Measurements from ENCODE around the gene COL11A1. TPM values are rescaled to one million over a fixed set of nuclear protein-coding genes. Genes with fewer than 3 reads are reported as not detected.

Gene COL11A1
- total RNA-seq, 1 donor from 2014 or later, result 0.76 TPM

DNA sequence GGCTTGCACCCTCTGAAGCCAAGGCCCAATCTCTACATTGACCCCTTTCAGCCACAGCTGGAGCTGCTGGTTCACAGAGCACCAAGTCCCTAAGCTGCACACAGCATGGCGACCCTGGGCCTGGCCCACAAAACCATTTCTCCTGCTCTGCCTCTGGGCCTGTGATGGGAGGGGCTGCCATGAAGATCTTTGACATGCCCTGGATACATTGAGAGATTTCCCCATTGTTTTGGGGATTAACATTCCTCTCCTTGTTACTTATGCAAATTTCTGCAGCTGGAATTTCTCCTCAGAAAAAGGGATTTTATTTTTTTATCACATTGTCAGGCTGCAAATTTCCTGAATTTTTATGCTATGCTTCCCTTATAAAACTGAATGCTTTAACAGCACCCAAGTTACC lies 235.8 kb downstream of the COL11A1 start:
- no peak overlapping the region for H3K4me3 Mint-ChIP-seq (ENCODE audit: unreplicated experiment)
- H3K36me3 Mint-ChIP-seq (ENCODE audit: unreplicated experiment), result peaks cover 4% of the 10 kb centered on the region
- H3K27me3 Mint-ChIP-seq (ENCODE audit: unreplicated experiment), result no peaks in the 10 kb centered on the region
- no peaks in the 10 kb centered on the region for H3K9me3 Mint-ChIP-seq (ENCODE audit: unreplicated experiment)
- no peak for DNase-seq
- no peak overlapping the region for H3K27ac Mint-ChIP-seq (ENCODE audit: unreplicated experiment)
- H3K4me1 Mint-ChIP-seq (ENCODE audit: low read depth, unreplicated experiment), result no peaks in the 10 kb centered on the region
- TF ChIP-seq, protein P1, sequence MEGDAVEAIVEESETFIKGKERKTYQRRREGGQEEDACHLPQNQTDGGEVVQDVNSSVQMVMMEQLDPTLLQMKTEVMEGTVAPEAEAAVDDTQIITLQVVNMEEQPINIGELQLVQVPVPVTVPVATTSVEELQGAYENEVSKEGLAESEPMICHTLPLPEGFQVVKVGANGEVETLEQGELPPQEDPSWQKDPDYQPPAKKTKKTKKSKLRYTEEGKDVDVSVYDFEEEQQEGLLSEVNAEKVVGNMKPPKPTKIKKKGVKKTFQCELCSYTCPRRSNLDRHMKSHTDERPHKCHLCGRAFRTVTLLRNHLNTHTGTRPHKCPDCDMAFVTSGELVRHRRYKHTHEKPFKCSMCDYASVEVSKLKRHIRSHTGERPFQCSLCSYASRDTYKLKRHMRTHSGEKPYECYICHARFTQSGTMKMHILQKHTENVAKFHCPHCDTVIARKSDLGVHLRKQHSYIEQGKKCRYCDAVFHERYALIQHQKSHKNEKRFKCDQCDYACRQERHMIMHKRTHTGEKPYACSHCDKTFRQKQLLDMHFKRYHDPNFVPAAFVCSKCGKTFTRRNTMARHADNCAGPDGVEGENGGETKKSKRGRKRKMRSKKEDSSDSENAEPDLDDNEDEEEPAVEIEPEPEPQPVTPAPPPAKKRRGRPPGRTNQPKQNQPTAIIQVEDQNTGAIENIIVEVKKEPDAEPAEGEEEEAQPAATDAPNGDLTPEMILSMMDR (IDR thresholded peaks at IDR 0.05; ENCODE audit: partially characterized antibody, unreplicated experiment), result no peak

DNA sequence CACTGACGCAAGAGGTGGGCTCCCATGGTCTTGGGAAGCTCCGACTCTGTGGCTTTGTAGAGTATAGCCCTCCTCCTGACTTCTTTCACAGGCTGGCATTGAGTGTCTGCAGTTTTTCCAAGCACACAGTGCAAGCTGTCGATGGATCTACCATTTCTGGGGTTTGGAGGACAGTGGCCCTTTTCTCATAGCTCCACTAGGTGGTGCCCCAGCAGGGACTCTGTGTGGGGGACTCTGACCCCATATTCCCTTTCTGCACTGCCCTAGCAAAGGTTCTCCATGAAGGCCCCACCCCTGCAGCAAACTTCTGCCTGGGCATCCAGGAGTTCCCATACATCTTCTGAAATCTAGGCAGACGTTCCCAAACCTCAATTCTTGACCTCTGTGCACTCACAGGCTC lies 236.2 kb downstream of the COL11A1 start:
- no peak overlapping the region for H3K27ac Mint-ChIP-seq (ENCODE audit: unreplicated experiment)
- H3K4me3 Mint-ChIP-seq (ENCODE audit: unreplicated experiment), result no peak overlapping the region
- H3K36me3 Mint-ChIP-seq (ENCODE audit: unreplicated experiment), result peaks cover 4% of the 10 kb centered on the region
- TF ChIP-seq, protein P1 (IDR thresholded peaks at IDR 0.05; ENCODE audit: partially characterized antibody, unreplicated experiment), result no peak
- H3K4me1 Mint-ChIP-seq (ENCODE audit: low read depth, unreplicated experiment), result no peaks in the 10 kb centered on the region
- no peaks in the 10 kb centered on the region for H3K9me3 Mint-ChIP-seq (ENCODE audit: unreplicated experiment)
- no peaks in the 10 kb centered on the region for H3K27me3 Mint-ChIP-seq (ENCODE audit: unreplicated experiment)
- DNase-seq, result no peak

DNA sequence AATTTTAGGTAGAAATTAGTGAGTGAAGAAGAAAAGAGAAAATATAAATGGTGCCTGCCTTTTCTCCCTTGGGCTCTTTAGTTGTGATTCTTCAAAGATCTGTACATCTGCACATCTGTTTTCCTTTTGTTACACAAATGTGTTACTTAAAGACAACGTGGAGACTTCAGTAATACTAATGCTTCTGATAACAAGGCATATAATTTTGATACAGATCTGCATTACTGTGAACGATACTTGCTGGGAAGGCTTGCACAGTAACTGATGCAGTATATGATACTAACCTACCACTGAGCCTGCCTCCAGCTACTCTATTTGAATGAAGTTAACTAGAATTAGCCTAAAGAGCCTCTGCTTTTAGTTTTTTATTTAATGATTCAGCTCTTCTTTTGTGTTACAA lies 244.6 kb downstream of the COL11A1 start:
- H3K27ac Mint-ChIP-seq (ENCODE audit: unreplicated experiment), result no peak overlapping the region
- no peaks in the 10 kb centered on the region for H3K27me3 Mint-ChIP-seq (ENCODE audit: unreplicated experiment)
- DNase-seq, result no peak
- H3K9me3 Mint-ChIP-seq (ENCODE audit: unreplicated experiment), result no peaks in the 10 kb centered on the region
- H3K4me3 Mint-ChIP-seq (ENCODE audit: unreplicated experiment), result no peak overlapping the region
- no peaks in the 10 kb centered on the region for H3K36me3 Mint-ChIP-seq (ENCODE audit: unreplicated experiment)
- H3K4me1 Mint-ChIP-seq (ENCODE audit: low read depth, unreplicated experiment), result peaks cover 4% of the 10 kb centered on the region
- TF ChIP-seq, protein P1 (IDR thresholded peaks at IDR 0.05; ENCODE audit: partially characterized antibody, unreplicated experiment), result no peak

DNA sequence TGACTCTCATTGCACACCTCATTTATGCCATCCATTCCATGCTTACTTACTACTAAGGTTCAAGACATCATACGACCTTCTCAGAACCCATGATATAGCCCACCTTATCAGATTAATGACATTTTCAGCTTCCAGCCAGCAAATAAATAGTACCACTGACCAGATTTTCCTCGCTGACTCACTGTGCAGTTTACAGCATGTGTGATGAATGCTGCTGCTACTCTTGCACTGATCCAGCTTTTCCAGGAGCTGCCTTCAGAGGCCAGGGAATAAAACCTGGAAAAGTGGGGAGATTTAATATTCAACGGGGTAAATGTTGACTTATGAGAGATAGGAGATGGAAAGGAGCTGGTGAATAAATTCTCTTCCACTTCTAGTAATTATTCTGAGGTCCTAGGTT lies 247.1 kb downstream of the COL11A1 start:
- TF ChIP-seq, protein P1 (IDR thresholded peaks at IDR 0.05; ENCODE audit: partially characterized antibody, unreplicated experiment), result no peak
- DNase-seq, result no peak
- no peaks in the 10 kb centered on the region for H3K36me3 Mint-ChIP-seq (ENCODE audit: unreplicated experiment)
- peaks cover 4% of the 10 kb centered on the region for H3K4me1 Mint-ChIP-seq (ENCODE audit: low read depth, unreplicated experiment)
- no peaks in the 10 kb centered on the region for H3K27me3 Mint-ChIP-seq (ENCODE audit: unreplicated experiment)
- H3K4me3 Mint-ChIP-seq (ENCODE audit: unreplicated experiment), result no peak overlapping the region
- H3K9me3 Mint-ChIP-seq (ENCODE audit: unreplicated experiment), result no peaks in the 10 kb centered on the region
- no peak overlapping the region for H3K27ac Mint-ChIP-seq (ENCODE audit: unreplicated experiment)

DNA sequence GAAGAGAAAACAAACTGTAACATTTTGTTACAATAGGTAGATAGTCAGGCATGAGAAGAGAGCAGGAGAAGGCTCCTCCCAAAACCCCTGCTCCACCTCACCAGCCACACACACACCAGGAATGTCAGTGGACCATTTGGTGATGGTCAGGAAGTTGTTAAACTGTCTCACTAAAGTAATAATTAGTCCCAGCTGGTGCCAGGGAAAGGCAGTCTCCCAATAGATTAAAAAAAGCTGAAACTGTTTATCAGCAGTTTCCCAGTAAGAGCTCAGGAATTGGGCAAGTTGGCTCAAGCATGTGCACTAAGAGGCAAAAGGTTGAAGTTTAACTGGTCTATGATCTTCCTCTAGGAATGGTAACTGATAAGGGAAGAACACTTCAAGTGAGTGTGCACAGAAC lies 249.6 kb downstream of the COL11A1 start:
- TF ChIP-seq, protein P1 (IDR thresholded peaks at IDR 0.05; ENCODE audit: partially characterized antibody, unreplicated experiment), result no peak
- no peak for DNase-seq
- Mint-ChIP-seq H3K27ac (ENCODE audit: unreplicated experiment) (no peak overlapping the region), H3K4me3 (ENCODE audit: unreplicated experiment) (no peak overlapping the region), H3K4me1 (ENCODE audit: low read depth, unreplicated experiment) (no peaks in the 10 kb centered on the region), H3K9me3 (ENCODE audit: unreplicated experiment) (no peaks in the 10 kb centered on the region), H3K27me3 (ENCODE audit: unreplicated experiment) (no peaks in the 10 kb centered on the region), H3K36me3 (ENCODE audit: unreplicated experiment) (peaks cover 5% of the 10 kb centered on the region)
